ENCODE results near the gene REL. TPM values are rescaled to one million over a fixed set of nuclear protein-coding genes. Genes with fewer than 3 reads are reported as not detected.

Gene REL
- total and polyA plus RNA-seq, 2 of the 13 experiments (the other 11 are each of a cell fraction or from before 2014, with no cell fraction given) = 3.7 to 7.0 TPM

DNA sequence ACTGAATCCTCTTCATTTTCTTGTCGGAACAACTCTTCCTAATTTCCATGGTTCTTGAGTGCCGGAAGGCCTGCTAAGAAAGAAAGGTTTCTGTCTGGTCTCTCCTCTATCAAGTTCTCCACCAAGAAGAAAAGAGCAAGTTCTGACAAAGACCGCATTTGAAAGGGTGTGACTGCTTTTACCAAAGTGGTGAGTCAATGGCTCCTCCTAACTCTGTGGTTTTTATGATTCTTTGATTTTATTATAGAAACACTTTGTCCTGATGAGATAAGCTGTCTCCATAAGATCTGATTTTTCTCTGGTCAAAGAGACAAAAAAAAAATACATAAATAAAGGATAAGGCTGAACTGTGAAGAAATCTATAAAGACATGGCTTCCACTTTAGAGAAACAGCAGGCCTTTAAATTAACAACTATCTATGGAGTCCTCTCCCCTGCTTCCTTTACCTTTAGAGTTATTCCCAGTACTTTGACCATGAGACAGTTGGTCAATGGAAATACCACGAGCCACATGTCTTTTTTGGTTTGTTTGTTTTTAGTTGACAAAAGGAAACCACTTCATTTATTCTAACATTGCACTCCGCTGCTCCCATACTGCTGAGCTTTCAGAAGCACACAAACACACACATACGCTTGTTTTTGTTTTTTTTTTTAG lies 67.7 kb downstream of the REL start:
- no peak overlapping the region for H2AFZ ChIP-seq (ENCODE audit: low read length)
- H3K36me3 ChIP-seq (replicated peaks in 1 of 2; ENCODE audit: control insufficient read depth in 1 of 2, insufficient read depth in 2 of 2, low read length in 2 of 2) = peaks cover 17 to 50% of the 10 kb centered on the region in 2 experiments
- BruUV-seq (replicated peaks) = no TSS peak
- no peaks in the 10 kb centered on the region for H3K79me2 ChIP-seq (ENCODE audit: insufficient read depth, low read length)
- 91% methylated on average over 6 of the region's 6 CpGs for WGBS (ENCODE audit: low lambda C conversion rate)
- no peak overlapping the region for H3K9ac ChIP-seq (ENCODE audit: insufficient read depth, low read depth, low read length)
- POLR2A ChIA-PET = no interaction called here
- H3K9me3 ChIP-seq (ENCODE audit: low read length) = no peaks in the 10 kb centered on the region
- no peaks in the 10 kb centered on the region for H3K27me3 ChIP-seq (ENCODE audit: control insufficient read depth in 1 of 2, insufficient read depth in 2 of 2, low read length in 2 of 2)
- H3K4me3 ChIP-seq (replicated peaks in 1 of 3; ENCODE audit: insufficient read depth in 1 of 3, low read depth in 2 of 3, low read length in 3 of 3) = no peak overlapping the region
- no peak for FAIRE-seq
- no peaks in the 10 kb centered on the region for H4K20me1 ChIP-seq (ENCODE audit: insufficient read depth, low read length)
- intact Hi-C loops (cut with micrococcal nuclease; ENCODE audit: unreplicated experiment) (no loop called here), in situ Hi-C loops (cut with HindIII; ENCODE audit: extremely low pct_ligation_motif_present, low pct_unique_long_range_greater_than_20kb) (no loop called here)
- H3K27ac ChIP-seq (ENCODE audit: extremely low read length, insufficient read depth, low read length) = no peak overlapping the region
- no peak for DNase-seq (ENCODE audit: low spot score)
- H3K4me2 ChIP-seq (ENCODE audit: low read depth, low read length) = no peak overlapping the region
- no peaks in the 10 kb centered on the region for H3K4me1 ChIP-seq (ENCODE audit: insufficient read depth, low read length)
- CTCF ChIA-PET (ENCODE audit: low intra/inter-chr PET ratio, low total read pairs) = no interaction called here
- ATAC-seq = no peak
- TF ChIP-seq, protein P1, sequence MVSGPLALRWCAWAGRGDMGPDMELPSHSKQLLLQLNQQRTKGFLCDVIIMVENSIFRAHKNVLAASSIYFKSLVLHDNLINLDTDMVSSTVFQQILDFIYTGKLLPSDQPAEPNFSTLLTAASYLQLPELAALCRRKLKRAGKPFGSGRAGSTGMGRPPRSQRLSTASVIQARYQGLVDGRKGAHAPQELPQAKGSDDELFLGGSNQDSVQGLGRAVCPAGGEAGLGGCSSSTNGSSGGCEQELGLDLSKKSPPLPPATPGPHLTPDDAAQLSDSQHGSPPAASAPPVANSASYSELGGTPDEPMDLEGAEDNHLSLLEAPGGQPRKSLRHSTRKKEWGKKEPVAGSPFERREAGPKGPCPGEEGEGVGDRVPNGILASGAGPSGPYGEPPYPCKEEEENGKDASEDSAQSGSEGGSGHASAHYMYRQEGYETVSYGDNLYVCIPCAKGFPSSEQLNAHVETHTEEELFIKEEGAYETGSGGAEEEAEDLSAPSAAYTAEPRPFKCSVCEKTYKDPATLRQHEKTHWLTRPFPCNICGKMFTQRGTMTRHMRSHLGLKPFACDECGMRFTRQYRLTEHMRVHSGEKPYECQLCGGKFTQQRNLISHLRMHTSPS (CRISPR knock-in tag; IDR thresholded peaks at IDR 0.05; ENCODE audit: low read depth) = no peak
- TF ChIP-seq, protein P2, sequence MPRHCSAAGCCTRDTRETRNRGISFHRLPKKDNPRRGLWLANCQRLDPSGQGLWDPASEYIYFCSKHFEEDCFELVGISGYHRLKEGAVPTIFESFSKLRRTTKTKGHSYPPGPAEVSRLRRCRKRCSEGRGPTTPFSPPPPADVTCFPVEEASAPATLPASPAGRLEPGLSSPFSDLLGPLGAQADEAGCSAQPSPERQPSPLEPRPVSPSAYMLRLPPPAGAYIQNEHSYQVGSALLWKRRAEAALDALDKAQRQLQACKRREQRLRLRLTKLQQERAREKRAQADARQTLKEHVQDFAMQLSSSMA (CRISPR knock-in tag; IDR thresholded peaks at IDR 0.05) = no peak
- TF ChIP-seq TAF15 (IDR thresholded peaks at IDR 0.05; ENCODE audit: low read depth, low read length, poor library complexity, severe bottlenecking) (no peak), ZNF766 (CRISPR knock-in tag; IDR thresholded peaks at IDR 0.05; ENCODE audit: borderline replicate concordance) (no peak), CEBPB (IDR thresholded peaks at IDR 0.05; ENCODE audit: borderline replicate concordance, low read depth, low read length) (no peak), CENPT (CRISPR knock-in tag; IDR thresholded peaks at IDR 0.05; ENCODE audit: low read depth) (no peak), MIER2 (CRISPR knock-in tag; IDR thresholded peaks at IDR 0.05) (no peak), TOE1 (CRISPR knock-in tag; IDR thresholded peaks at IDR 0.05) (no peak), ZNF747 (CRISPR knock-in tag; IDR thresholded peaks at IDR 0.05; ENCODE audit: borderline replicate concordance) (no peak), ZNF724P (CRISPR knock-in tag; IDR thresholded peaks at IDR 0.05; ENCODE audit: borderline replicate concordance) (no peak)
- TF ChIP-seq, protein P3, sequence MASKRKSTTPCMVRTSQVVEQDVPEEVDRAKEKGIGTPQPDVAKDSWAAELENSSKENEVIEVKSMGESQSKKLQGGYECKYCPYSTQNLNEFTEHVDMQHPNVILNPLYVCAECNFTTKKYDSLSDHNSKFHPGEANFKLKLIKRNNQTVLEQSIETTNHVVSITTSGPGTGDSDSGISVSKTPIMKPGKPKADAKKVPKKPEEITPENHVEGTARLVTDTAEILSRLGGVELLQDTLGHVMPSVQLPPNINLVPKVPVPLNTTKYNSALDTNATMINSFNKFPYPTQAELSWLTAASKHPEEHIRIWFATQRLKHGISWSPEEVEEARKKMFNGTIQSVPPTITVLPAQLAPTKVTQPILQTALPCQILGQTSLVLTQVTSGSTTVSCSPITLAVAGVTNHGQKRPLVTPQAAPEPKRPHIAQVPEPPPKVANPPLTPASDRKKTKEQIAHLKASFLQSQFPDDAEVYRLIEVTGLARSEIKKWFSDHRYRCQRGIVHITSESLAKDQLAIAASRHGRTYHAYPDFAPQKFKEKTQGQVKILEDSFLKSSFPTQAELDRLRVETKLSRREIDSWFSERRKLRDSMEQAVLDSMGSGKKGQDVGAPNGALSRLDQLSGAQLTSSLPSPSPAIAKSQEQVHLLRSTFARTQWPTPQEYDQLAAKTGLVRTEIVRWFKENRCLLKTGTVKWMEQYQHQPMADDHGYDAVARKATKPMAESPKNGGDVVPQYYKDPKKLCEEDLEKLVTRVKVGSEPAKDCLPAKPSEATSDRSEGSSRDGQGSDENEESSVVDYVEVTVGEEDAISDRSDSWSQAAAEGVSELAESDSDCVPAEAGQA (IDR thresholded peaks at IDR 0.05; ENCODE audit: low read depth) = no peak
- TF ChIP-seq, protein P3 (CRISPR knock-in tag; IDR thresholded peaks at IDR 0.05; ENCODE audit: borderline replicate concordance) = no peak
- TF ChIP-seq, protein P4, sequence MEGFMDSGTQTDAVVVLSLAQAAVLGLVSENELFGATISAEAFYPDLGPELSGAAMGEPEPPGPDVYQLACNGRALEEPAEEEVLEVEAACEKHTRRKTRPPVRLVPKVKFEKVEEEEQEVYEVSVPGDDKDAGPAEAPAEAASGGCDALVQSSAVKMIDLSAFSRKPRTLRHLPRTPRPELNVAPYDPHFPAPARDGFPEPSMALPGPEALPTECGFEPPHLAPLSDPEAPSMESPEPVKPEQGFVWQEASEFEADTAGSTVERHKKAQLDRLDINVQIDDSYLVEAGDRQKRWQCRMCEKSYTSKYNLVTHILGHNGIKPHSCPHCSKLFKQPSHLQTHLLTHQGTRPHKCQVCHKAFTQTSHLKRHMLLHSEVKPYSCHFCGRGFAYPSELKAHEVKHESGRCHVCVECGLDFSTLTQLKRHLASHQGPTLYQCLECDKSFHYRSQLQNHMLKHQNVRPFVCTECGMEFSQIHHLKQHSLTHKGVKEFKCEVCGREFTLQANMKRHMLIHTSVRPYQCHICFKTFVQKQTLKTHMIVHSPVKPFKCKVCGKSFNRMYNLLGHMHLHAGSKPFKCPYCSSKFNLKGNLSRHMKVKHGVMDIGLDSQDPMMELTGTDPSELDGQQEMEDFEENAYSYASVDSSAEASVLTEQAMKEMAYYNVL (CRISPR knock-in tag; IDR thresholded peaks at IDR 0.05; ENCODE audit: borderline replicate concordance) = no peak
